ENCODE results near the gene CFAP92. TPM values are rescaled to one million over a fixed set of nuclear protein-coding genes. Genes with fewer than 3 reads are reported as not detected.

CFAP92 gene
- total RNA-seq: 0.43 TPM in 1 of 2 replicates, not detected in the other

GRCh38 chr3:128993461-128994172, at the start of gene CFAP92:
TSS of gene CFAP92 (minus strand) at chr3:128994076. CDS start at chr3:128993304, 772 bp downstream.

GRCh38 chr3:129001101-129001805, 7.4 kb upstream of the CFAP92 start, which contains the start of gene EFCC1:
TSS of gene EFCC1 (plus strand) at chr3:129001304. CDS start at chr3:129001629, 325 bp downstream.

GRCh38 chr3:128879125-128879969, 114.5 kb downstream of the CFAP92 start, which contains the start of gene ACAD9:
TSS of gene ACAD9 (plus strand) at chr3:128879620. CDS start at chr3:128879692, 72 bp downstream.

Other genes with a start within 250 kb of the CFAP92 start
- 23.2 and 32.8 TPM in 2 replicates for gene ACAD9, start 114.5 kb downstream of the CFAP92 start, total RNA-seq
- not detected in 2 replicates for gene EFCC1, start 7.2 kb upstream of the CFAP92 start, total RNA-seq
- gene GP9, start 66.7 kb upstream of the CFAP92 start, total RNA-seq: not detected in 2 replicates
- gene RAB43, start 127.7 kb upstream of the CFAP92 start, total RNA-seq: 7.7 and 35.7 TPM in 2 replicates
- gene ISY1, start 167.0 kb upstream of the CFAP92 start, total RNA-seq: 13.0 and 23.6 TPM in 2 replicates
- gene CNBP, start 189.8 kb upstream of the CFAP92 start, total RNA-seq: 333 and 475 TPM in 2 replicates